HL-60/S4 treated with retinoic acid at 250 ng/mL for 4 days and 3 days (cell line): ENCODE results near the gene TMEM59.
"Not testable (repeated sequence)": the region's sequence is repeated elsewhere in the genome, so short reads cannot be mapped to it uniquely, and the experiment has no call there.

Experiments used
- in situ Hi-C: fragments of 300-500 bp; cut with MboI; formaldehyde crosslinking; loops from 2 replicates; pipeline ENCODE4 v1.7.0; 2022; ENCODE audit warnings: low sequenced_read_pairs

TMEM59 gene

GRCh38 chr1:54053745-54054437 lies 887 bp upstream of the TMEM59 start:
- in situ Hi-C loops = no loop called here

GRCh38 chr1:54052431-54052933 lies 522 bp downstream of the TMEM59 start:
- in situ Hi-C loops = no loop called here

- in situ Hi-C loops = no loop called here
These were observed 1.0 kb downstream of the TMEM59 start for GRCh38 chr1:54051933-54052430.

GRCh38 chr1:54050435-54050834 lies 2.6 kb downstream of the TMEM59 start:
- in situ Hi-C loops = not testable (repeated sequence)

- in situ Hi-C loops = no loop called here
These were observed 5.4 kb downstream of the TMEM59 start for GRCh38 chr1:54047384-54048305.

- in situ Hi-C loops = no loop called here
These were observed 6.2 kb downstream of the TMEM59 start for GRCh38 chr1:54046671-54047383.

GRCh38 chr1:54045496-54045895 lies 7.5 kb downstream of the TMEM59 start:
- in situ Hi-C loops = no loop called here

- in situ Hi-C loops = no loop called here
These were observed 11.2 kb downstream of the TMEM59 start for GRCh38 chr1:54041806-54042205.

- in situ Hi-C loops = no loop called here
These were observed 15.5 kb downstream of the TMEM59 start for GRCh38 chr1:54037476-54037875.

GRCh38 chr1:54028306-54029251 lies 24.4 kb downstream of the TMEM59 start:
- in situ Hi-C loops = no loop called here

GRCh38 chr1:54027848-54028247 lies 25.2 kb downstream of the TMEM59 start:
- in situ Hi-C loops = no loop called here

GRCh38 chr1:54024811-54025210 lies 28.2 kb downstream of the TMEM59 start:
- in situ Hi-C loops = not testable (repeated sequence)

- in situ Hi-C loops = no loop called here
These were observed 28.6 kb downstream of the TMEM59 start for GRCh38 chr1:54024358-54024757.

- in situ Hi-C loops = not testable (repeated sequence)
These were observed 33.3 kb downstream of the TMEM59 start for GRCh38 chr1:54019562-54020176.

GRCh38 chr1:54018635-54019034 lies 34.4 kb downstream of the TMEM59 start:
- in situ Hi-C loops = no loop called here

- in situ Hi-C loops = no loop called here
These were observed 35.0 kb downstream of the TMEM59 start, which contains the start of gene LDLRAD1 for GRCh38 chr1:54017979-54018378. LDLRAD1 (minus strand) TSS chr1:54018186; CDS start chr1:54018112, 74 bp downstream.

- in situ Hi-C loops = no loop called here
These were observed 36.4 kb downstream of the TMEM59 start for GRCh38 chr1:54016343-54017282.

GRCh38 chr1:54014009-54014629 lies 38.9 kb downstream of the TMEM59 start:
- in situ Hi-C loops = no loop called here
